GM12878 (cell line): ENCODE results near the gene ACYP2. TPM values are rescaled to one million over a fixed set of nuclear protein-coding genes. Genes with fewer than 3 reads are reported as not detected.

Experiments used
- ATAC-seq: fragments of 200-7000 bp; cut with Tn5 transposase; 3 replicates; pipeline ENCODE4 v1.9.1; 2020; ENCODE audit warnings: mild to moderate bottlenecking, moderate library complexity
- BruUV-seq: library from RNA; stranded (reverse); fragments of 400-500 nt; replicated peaks from 2 replicates; lab custom pipeline; 2021; lab: Mats Ljungman, UMichigan
- CTCF ChIA-PET: fragments of 300-600 bp; sonication (Branson Sonifier 250); formaldehyde crosslinking; extraction: SDS; loops from one replicate; lab custom pipeline; 2021; ENCODE audit warnings: inconsistent platforms; lab: Yijun Ruan, JAX
- POLR2A ChIA-PET: fragments of 350-600 bp; formaldehyde crosslinking; extraction: SDS; loops from one replicate; lab custom pipeline; 2021; ENCODE audit warnings: inconsistent platforms; lab: Charles Lee
- RAD21 ChIA-PET: fragments of 300-600 bp; sonication (Branson Sonifier 250); formaldehyde crosslinking; loops from one replicate; lab custom pipeline; 2023; ENCODE audit warnings: antibody characterized with exemption; ENCODE audit not compliant: unreplicated experiment; lab: Charles Lee
- SMC1A ChIA-PET: fragments of 300-600 bp; sonication (Branson Sonifier 250); formaldehyde crosslinking; loops from one replicate; lab custom pipeline; 2023; ENCODE audit not compliant: unreplicated experiment, uncharacterized antibody; lab: Charles Lee
- DNase-seq: peaks from one replicate; pipeline ENCODE4 v3.0.0-alpha.2; 2011; ENCODE audit warnings: low read depth, low spot score
- FAIRE-seq: peaks from 3 replicates; lab custom pipeline; 2011; peaks lifted over from hg19 to GRCh38; lab: Jason Lieb, UNC
- H2AFZ ChIP-seq: 2 replicates; pipeline ENCODE4 v1.6.0; 2011; ENCODE audit warnings: low read depth, low read length, control low read depth; ENCODE audit not compliant: control insufficient read depth
- H3K27ac ChIP-seq: 2 replicates; pipeline ENCODE4 v1.5.1; 2011; ENCODE audit warnings: control low read depth; ENCODE audit not compliant: control insufficient read depth, insufficient read depth
- H3K27me3 ChIP-seq, 2 experiments: replicated peaks in 1 of 2; 2 replicates each; pipeline versions ENCODE4 v1.6.0 to v1.6.1; 2011; ENCODE audit warnings: low read length in 1 of 2; ENCODE audit not compliant: control insufficient read depth in 2 of 2, insufficient read depth in 2 of 2
- H3K36me3 ChIP-seq, 2 experiments: 2 replicates each; pipeline ENCODE4 v1.5.1; 2011; ENCODE audit warnings: low read length in 1 of 2; ENCODE audit not compliant: control insufficient read depth in 2 of 2, insufficient read depth in 2 of 2
- H3K4me1 ChIP-seq: 2 replicates; pipeline ENCODE4 v1.6.1; 2011; ENCODE audit warnings: mild to moderate bottlenecking, low read length, moderate library complexity, mixed read lengths; ENCODE audit not compliant: control insufficient read depth, insufficient read depth
- H3K4me2 ChIP-seq: 2 replicates; pipeline ENCODE4 v1.6.0; 2011; ENCODE audit warnings: control low read depth; ENCODE audit not compliant: control insufficient read depth, insufficient read depth
- H3K4me3 ChIP-seq: fragments of 200-600 bp; sonication (generic); 2 replicates; pipeline ENCODE4 v1.5.1; 2016
- H3K79me2 ChIP-seq: 2 replicates; pipeline ENCODE4 v1.6.0; 2011; ENCODE audit warnings: low read length; ENCODE audit not compliant: control insufficient read depth, insufficient read depth
- H3K9ac ChIP-seq: 2 replicates; pipeline ENCODE4 v1.8.0; 2011; ENCODE audit warnings: low read length, control low read depth, mixed read lengths; ENCODE audit not compliant: control insufficient read depth, insufficient read depth
- H3K9me3 ChIP-seq: replicated peaks from 3 replicates; pipeline ENCODE4 v1.5.1; 2011; ENCODE audit warnings: mild to moderate bottlenecking, low read length; ENCODE audit not compliant: control insufficient read depth, insufficient read depth
- H4K20me1 ChIP-seq: 2 replicates; pipeline ENCODE4 v1.6.0; 2011; ENCODE audit not compliant: control insufficient read depth, insufficient read depth
- MLLT1 ChIP-seq: fragments of 450-650 bp; IDR thresholded peaks from 2 replicates; pipeline ENCODE4 v1.6.1; 2016; ENCODE audit warnings: mild to moderate bottlenecking
- NRF1 ChIP-seq: conservative IDR thresholded peaks from 2 replicates; pipeline ENCODE4 v1.6.1; 2011; ENCODE audit warnings: mild to moderate bottlenecking, low read depth, low read length, improper control_type of control experiment
- RB1 ChIP-seq: fragments of 450-650 bp; formaldehyde crosslinking; IDR thresholded peaks from 2 replicates; pipeline ENCODE4 v1.6.1; 2017; ENCODE audit warnings: mild to moderate bottlenecking, borderline replicate concordance
- RELB ChIP-seq: fragments of 450-650 bp; IDR thresholded peaks from 2 replicates; pipeline ENCODE4 v1.6.1; 2017; ENCODE audit warnings: low read depth, mild to moderate bottlenecking, moderate library complexity
- WGBS: methylation state at CpG from one replicate; pipeline ENCODE4 v1.1.6; 2016; ENCODE audit warnings: low lambda C conversion rate; ENCODE audit not compliant: insufficient replicate concordance, insufficient coverage; ENCODE audit errors: missing lambda C conversion rate; 5-methylcytosine and 5-hydroxymethylcytosine counted together
- in situ Hi-C: fragments of 300-500 bp; cut with MboI; formaldehyde crosslinking; loops from 9 replicates; pipeline ENCODE4 v1.14.3; 2018; ENCODE audit warnings: mixed read lengths
- intact Hi-C: fragments of 100-400 bp; cut with micrococcal nuclease; formaldehyde crosslinking; loops from one replicate; pipeline ENCODE4 v1.14.2; 2022; ENCODE audit not compliant: unreplicated experiment
- polyA plus RNA-seq, 11 experiments: library from polyadenylated mRNA; depleted of rRNA in 4 of 11; unstranded in 6 of 11; stranded (reverse) in 5 of 11; fragments of >200 nt; fragmentation: Nextera tagmentation in 4 of 11; fragmentation: Illumina TruSeq in 1 of 11; extraction: Ambion mirVana in 4 of 11; extraction: Trizol in 1 of 11; gene quantifications; 1 replicate in 1 of 11; 2 replicates in 10 of 11; pipeline versions ENCODE4 v1.2.1 to v1.2.3, GENCODE V29; 2011 to 2016; ENCODE audit warnings: inconsistent platforms in 2 of 11, missing spikeins in 2 of 11, low read depth in 1 of 11
- total RNA-seq, 4 experiments: library from RNA; depleted of rRNA in 3 of 4; stranded (reverse); fragments of >200 nt in 3 of 4; fragmentation: Illumina TruSeq in 1 of 4; extraction: Trizol in 1 of 4; gene quantifications; 2 replicates each; pipeline versions ENCODE4 v1.2.1 to v1.2.3, GENCODE V29; 2013 to 2021

ACYP2 gene
- total and polyA plus RNA-seq, 10 of the 15 experiments (the other 5 are each of a cell fraction or from before 2014, with no cell fraction given), result 4.2 to 16.3 (median 9.0) TPM

GRCh38 chr2:54275541-54275940 lies 160.1 kb downstream of the ACYP2 start:
- in situ Hi-C loops (no loop called here), intact Hi-C loops (no loop called here)
- H3K27ac ChIP-seq, result no peak overlapping the region
- no peak for FAIRE-seq
- no peaks in the 10 kb centered on the region for H4K20me1 ChIP-seq
- H3K4me2 ChIP-seq, result no peak overlapping the region
- H3K9me3 ChIP-seq, result no peaks in the 10 kb centered on the region
- no peak overlapping the region for H3K9ac ChIP-seq
- H2AFZ ChIP-seq, result no peak overlapping the region
- no peaks in the 10 kb centered on the region for H3K79me2 ChIP-seq
- ChIA-PET RAD21 (no interaction called here), SMC1A (interaction anchor here (0.8 to 1.5 kb wide), 2 partner anchors 16 to 223 kb away, joined by 3 to 4 read pairs; no protein-coding TSS in a partner anchor), CTCF (no interaction called here), POLR2A (interaction anchor here (0.7 to 1.1 kb wide), 2 partner anchors 264 to 429 kb away, joined by 3 to 7 read pairs; no protein-coding TSS in a partner anchor)
- no peak overlapping the region for H3K4me3 ChIP-seq
- no peak for ATAC-seq
- no peaks in the 10 kb centered on the region for H3K36me3 ChIP-seq
- WGBS, result 48% methylated on average over 2 of the region's 2 CpGs
- no peaks in the 10 kb centered on the region; a peak in 1 of 4 replicates for H3K27me3 ChIP-seq
- TF ChIP-seq RELB, result no peak
- no peak for TF ChIP-seq MLLT1
- no peak for TF ChIP-seq RB1
- TF ChIP-seq NRF1, result no peak
- no TSS peak for BruUV-seq
- no peak for DNase-seq
- peaks cover 6% of the 10 kb centered on the region; the same call in 1 of the 2 replicates for H3K4me1 ChIP-seq
